ENCODE data around the gene NDUFAF7.

GRCh38 chr2:37198681-37199065 is 32.8 kb upstream of the NDUFAF7 start:
- TF ChIP-seq CTCF (conservative IDR thresholded peaks at IDR 0.05; ENCODE audit: low read length) (no peak), EZH2phosphoT487 (IDR thresholded peaks at IDR 0.05; ENCODE audit: borderline replicate concordance) (no peak)
